ENCODE results near the gene RAF1. TPM values are rescaled to one million over a fixed set of nuclear protein-coding genes. Genes with fewer than 3 reads are reported as not detected.

The RAF1 gene
- total RNA-seq, 4 donors from 2014 or later, result 212 to 346 (median 246) TPM

GRCh38 chr3:12707449-12707848, 43.5 kb upstream of the RAF1 start:
- no peaks in the 10 kb centered on the region for H3K9me3 ChIP-seq
- intact Hi-C loops (cut with DNase I; ENCODE audit: low total_unique reads) (loop anchor here (2.0 to 5.0 kb wide), 3 partner anchors 91 to 150 kb away; partner anchors contain the start of genes MKRN2 and RPL32), in situ Hi-C loops (cut with MboI; ENCODE audit: low sequenced_read_pairs in 4 of 4) (loop anchor here in 3 of 4 donors (25.0 kb wide), 2 partner anchors 145 to 570 kb away; partner anchors contain the start of gene MKRN2 (in 1 of the 3))
- H3K27me3 ChIP-seq, result no peaks in the 10 kb centered on the region
- H3K36me3 ChIP-seq, result no peaks in the 10 kb centered on the region
- peak overlapping the region in 1 of 4 donors; percentile 10 for H3K27ac ChIP-seq
- no peak for TF ChIP-seq CTCF (IDR thresholded peaks at IDR 0.05 in 4 of 5, conservative IDR thresholded peaks at IDR 0.05 in 1 of 5)
- no peak for TF ChIP-seq POLR2A (IDR thresholded peaks at IDR 0.05)
- ATAC-seq, result peak; percentile 66 to 75
- H3K4me1 ChIP-seq, result peaks cover 11 to 27% of the 10 kb centered on the region in 2 donors
- H3K4me3 ChIP-seq, result no peak overlapping the region
- peak; percentile 50 to 62 for DNase-seq

- intact Hi-C loops (cut with DNase I; ENCODE audit: low total_unique reads) (loop anchor here (2.0 to 5.0 kb wide), 3 partner anchors 92 to 149 kb away; partner anchors contain the start of genes MKRN2 and RPL32), in situ Hi-C loops (cut with MboI; ENCODE audit: low sequenced_read_pairs in 4 of 4) (loop anchor here in 3 of 4 donors (25.0 kb wide), 2 partner anchors 144 to 569 kb away; partner anchors contain the start of gene MKRN2 (in 1 of the 3))
- TF ChIP-seq CTCF (IDR thresholded peaks at IDR 0.05 in 4 of 5, conservative IDR thresholded peaks at IDR 0.05 in 1 of 5) (peak; percentile 38 to 76 (median 64)), POLR2A (IDR thresholded peaks at IDR 0.05) (no peak)
- Histone ChIP-seq H3K4me1 (peaks cover 11 to 27% of the 10 kb centered on the region in 2 donors), H3K9me3 (no peaks in the 10 kb centered on the region), H3K27ac (peak overlapping the region in 2 of 4 donors; percentile 21 to 49), H3K4me3 (no peak overlapping the region), H3K36me3 (no peaks in the 10 kb centered on the region), H3K27me3 (no peaks in the 10 kb centered on the region)
- ATAC-seq (peak; percentile 78 to 89), DNase-seq (peak; percentile 36 to 76)
Measured at GRCh38 chr3:12706504-12707253, 42.8 kb upstream of the RAF1 start.

GRCh38 chr3:12705981-12706380, 42.1 kb upstream of the RAF1 start:
- ATAC-seq (no peak), DNase-seq (no peak)
- TF ChIP-seq POLR2A (IDR thresholded peaks at IDR 0.05) (no peak), CTCF (IDR thresholded peaks at IDR 0.05 in 4 of 5, conservative IDR thresholded peaks at IDR 0.05 in 1 of 5) (no peak)
- Histone ChIP-seq H3K4me3 (no peak overlapping the region), H3K36me3 (no peaks in the 10 kb centered on the region), H3K27me3 (no peaks in the 10 kb centered on the region), H3K9me3 (no peaks in the 10 kb centered on the region), H3K4me1 (peaks cover 11 to 27% of the 10 kb centered on the region in 2 donors), H3K27ac (peak overlapping the region in 2 of 4 donors; percentile 21 to 49)
- in situ Hi-C loops (cut with MboI; ENCODE audit: low sequenced_read_pairs in 4 of 4) (loop anchor here in 3 of 4 donors (25.0 kb wide), 2 partner anchors 144 to 569 kb away; partner anchors contain the start of gene MKRN2 (in 1 of the 3)), intact Hi-C loops (cut with DNase I; ENCODE audit: low total_unique reads) (loop anchor here (2.0 to 5.0 kb wide), 3 partner anchors 93 to 149 kb away; partner anchors contain the start of genes MKRN2 and RPL32)

- in situ Hi-C loops (cut with MboI; ENCODE audit: low sequenced_read_pairs in 4 of 4) (loop anchor here in 3 of 4 donors (25.0 kb wide), 2 partner anchors 143 to 568 kb away; partner anchors contain the start of gene MKRN2 (in 1 of the 3)), intact Hi-C loops (cut with DNase I; ENCODE audit: low total_unique reads) (loop anchor here (5.0 kb wide), 2 partner anchors 137 to 148 kb away; partner anchors contain the start of genes MKRN2 and RPL32)
- no peak for ATAC-seq
- peak overlapping the region in 1 of 4 donors; percentile 9 for H3K27ac ChIP-seq
- no peak overlapping the region for H3K4me3 ChIP-seq
- H3K27me3 ChIP-seq, result no peaks in the 10 kb centered on the region
- no peaks in the 10 kb centered on the region for H3K36me3 ChIP-seq
- H3K9me3 ChIP-seq, result no peaks in the 10 kb centered on the region
- TF ChIP-seq POLR2A (IDR thresholded peaks at IDR 0.05) (no peak), CTCF (IDR thresholded peaks at IDR 0.05 in 4 of 5, conservative IDR thresholded peaks at IDR 0.05 in 1 of 5) (no peak)
- DNase-seq, result no peak
- H3K4me1 ChIP-seq, result peaks cover 11 to 27% of the 10 kb centered on the region in 2 donors
Measured at GRCh38 chr3:12705374-12705926, 41.5 kb upstream of the RAF1 start.
